Renal cortical epithelial cell (primary cell): ENCODE measurements around the gene YWHAH. TPM values are rescaled to one million over a fixed set of nuclear protein-coding genes. Genes with fewer than 3 reads are reported as not detected.

ENCODE experiments used
- DNase-seq: peaks from one replicate; pipeline ENCODE4 v3.0.0-alpha.2; 2011; ENCODE audit warnings: low read depth
- total RNA-seq: library from RNA; depleted of rRNA; stranded (reverse); fragments of >200 nt; gene quantifications from 2 replicates; pipeline ENCODE4 v1.2.3, GENCODE V29; 2014

Gene YWHAH
- total RNA-seq, 1 donor from 2014 or later, result 138 TPM

GRCh38 chr22:31950226-31950625, 5.9 kb downstream of the YWHAH start:
- DNase-seq, result no peak

DNA sequence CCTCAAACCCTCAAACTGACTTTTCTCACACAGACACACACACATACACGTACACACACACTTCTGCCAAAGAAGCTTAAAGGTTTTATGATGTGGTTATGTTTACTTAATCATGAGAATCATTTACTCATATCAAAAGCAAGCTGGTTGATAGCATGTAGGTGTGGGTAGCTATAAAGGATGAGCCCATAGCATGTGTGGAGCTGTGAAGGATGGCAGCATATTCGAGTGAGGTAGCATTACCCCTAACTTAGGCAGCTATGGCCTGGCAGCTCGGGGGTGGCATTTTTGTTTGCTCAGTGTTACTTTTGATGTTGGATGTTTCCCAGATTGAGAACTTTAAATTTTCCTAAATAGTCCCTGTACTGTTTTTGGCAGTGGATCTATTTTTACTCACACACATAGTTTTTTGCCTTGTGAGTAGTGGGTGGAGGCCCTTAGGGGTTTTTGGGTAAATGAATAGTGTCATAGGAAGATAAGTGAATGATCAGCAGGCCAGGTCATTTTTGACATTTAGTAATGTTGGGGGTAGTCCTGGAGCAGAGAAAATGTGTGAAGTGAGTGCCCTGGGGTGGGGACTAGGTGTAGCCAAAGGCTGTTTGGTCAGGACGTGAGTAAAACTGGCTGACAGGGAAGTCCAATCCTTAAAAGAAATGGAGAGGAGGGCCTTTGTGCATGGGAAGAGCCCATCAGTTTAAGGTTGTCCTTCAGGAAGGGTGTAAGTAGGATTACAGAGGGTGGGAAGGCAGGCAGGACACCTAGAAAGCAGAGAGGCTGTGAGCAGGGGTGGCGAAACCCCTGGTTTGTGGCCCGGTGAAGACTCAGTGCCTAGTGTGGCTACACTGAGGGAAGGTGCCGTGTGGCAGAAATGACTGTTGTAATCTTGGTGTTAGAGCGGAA, 7.1 kb downstream of the YWHAH start:
- no peak for DNase-seq

- DNase-seq, result no peak
Measured at GRCh38 chr22:31952094-31952401, 7.7 kb downstream of the YWHAH start.

- peak; percentile 84 for DNase-seq
Measured at GRCh38 chr22:31952472-31952871, 8.1 kb downstream of the YWHAH start.

- DNase-seq, result no peak
Measured at GRCh38 chr22:31953261-31953660, 8.9 kb downstream of the YWHAH start.

DNA sequence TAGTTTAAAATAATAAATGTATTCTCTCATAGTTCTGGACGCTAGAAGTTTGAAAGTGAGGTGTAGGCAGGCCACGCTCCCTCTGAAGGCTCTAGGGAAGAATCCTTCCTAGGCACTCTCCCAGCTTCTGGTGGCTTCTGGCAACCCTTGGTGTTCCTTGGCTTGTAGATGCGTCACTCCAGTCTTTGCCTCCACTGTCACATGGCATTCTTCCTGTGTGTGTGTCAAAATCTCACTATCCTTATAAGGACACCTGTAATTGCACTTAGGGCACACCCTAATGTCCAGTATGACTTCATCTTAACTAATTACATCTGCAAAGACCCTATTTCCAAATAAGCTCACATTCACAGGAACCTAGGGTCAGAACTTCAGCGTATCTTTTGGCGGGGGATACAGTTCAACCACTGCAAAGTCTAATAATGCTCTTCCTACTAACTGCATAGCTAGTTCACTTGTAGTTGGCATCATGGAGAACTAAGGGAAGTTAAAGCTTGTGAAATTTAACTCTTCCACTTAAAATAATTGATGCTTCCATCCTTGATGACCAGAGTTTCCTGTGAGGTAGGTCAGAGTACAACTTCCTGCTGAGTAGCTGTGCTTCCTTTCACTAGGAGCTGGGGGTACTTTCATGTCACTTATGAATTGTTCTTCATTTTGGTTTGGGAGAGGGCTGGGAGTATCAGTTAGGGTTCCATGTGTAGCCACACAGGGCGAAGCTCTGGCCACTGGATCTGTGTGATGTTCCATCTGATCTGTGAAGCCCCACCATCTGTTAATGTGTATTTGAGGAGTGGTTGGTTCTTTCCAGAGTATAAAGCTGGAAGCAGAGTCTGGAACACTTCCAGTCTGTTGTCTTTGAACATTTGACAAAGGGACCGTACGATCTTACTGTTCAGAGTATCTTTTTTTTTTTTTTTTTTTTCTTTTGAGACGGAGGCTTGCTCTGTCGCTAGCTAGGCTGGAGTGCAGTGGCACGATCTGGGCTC, 10.5 kb downstream of the YWHAH start:
- DNase-seq, result no peak

- DNase-seq, result no peak
Measured at GRCh38 chr22:31956360-31956759, 12.0 kb downstream of the YWHAH start.

DNA sequence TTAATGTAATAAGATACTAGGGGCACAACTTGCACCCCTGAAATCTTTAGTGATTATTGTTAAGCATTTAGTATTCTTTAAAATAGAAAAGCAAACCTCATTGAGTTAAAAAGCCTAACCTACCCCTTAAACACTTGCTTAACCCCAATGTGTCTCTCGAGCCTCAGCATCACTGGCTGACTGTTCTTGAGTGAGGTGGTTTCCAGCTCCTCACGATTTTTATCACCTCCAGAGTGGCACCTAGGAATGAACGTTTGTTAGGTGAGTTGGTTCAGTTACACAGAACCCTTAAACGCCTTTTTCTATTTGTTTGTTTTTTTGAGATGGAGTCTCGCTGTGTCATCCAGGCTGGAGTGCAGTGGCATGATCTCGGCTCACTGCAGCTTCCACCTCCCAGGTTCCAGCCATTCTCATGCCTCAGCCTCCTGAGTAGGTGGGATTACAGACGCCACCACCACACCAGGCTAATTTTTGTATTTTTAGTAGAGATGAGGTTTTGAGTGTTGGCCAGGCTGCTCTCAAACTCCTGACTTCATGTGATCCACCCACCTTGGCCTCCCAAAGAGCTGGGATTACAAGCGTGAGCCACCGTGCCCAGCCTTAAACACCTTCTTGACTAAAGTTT, 13.7 kb downstream of the YWHAH start:
- no peak for DNase-seq

DNA sequence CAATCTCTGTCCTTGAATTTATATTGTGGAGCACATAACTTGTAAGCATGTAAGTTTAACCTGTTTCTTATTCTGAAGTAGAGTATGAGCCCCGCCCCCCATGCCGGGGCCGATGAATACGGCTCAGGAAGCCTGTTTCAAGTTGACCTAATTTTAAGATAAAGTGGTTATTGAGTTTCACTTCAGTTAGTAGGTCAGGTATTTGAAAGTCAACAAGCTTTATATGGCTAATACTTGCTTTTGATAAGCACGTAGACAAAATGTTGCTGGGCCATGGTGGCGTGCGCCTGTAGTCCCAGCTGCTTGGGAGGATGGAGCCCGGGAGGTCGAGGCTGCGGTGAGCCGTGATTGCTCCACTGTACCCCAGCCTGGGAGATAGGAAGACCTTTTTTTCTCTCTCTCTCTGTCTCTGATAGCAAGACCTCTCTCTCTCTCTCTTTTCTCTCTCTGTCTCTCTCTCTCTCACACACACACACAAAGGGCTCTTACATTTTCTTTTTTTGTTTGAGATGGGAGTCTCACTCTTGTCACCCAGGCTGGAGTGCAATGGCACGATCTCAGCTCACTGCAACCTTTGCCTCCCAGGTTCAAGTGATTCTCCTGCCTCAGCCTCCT, 14.4 kb downstream of the YWHAH start:
- DNase-seq, result no peak

GRCh38 chr22:31960767-31961166, 16.4 kb downstream of the YWHAH start:
- DNase-seq, result no peak

DNA sequence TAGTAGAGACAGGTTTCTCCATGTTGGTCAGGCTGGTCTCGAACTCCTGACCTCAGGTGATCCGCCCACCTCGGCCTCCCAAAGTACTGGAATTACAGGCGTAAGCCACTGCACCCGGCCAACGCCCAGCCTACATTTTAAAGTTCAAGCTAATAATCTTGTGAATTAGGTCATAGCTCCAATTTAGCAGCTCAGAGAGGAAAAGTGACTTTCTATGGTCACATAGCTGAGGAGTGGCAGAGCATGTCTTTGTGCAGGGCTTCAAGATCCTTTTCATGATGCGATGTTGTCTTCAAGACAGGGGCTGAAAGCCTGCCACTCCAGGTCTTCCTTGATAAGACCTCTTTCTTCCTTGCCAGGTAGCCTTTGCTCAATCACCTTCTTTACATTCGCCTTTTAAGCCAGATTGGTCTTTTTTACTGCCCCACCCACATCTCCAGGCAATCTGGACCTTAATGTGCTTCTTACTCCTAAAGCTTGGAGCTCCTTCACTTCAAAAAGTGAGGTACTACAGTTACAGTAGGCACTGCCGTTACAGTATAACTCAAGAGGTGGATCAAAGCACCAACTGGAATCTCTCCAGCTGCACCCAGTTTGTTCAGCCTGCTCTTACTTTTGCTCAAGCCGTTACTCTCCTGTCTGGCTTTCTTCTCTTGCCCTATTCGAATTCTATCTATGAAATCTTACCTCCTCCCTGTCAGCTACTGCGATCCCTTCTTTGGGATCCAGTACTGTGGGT, 18.2 kb downstream of the YWHAH start:
- no peak for DNase-seq

- DNase-seq, result no peak
Measured at GRCh38 chr22:31968022-31968421, 23.7 kb downstream of the YWHAH start.

DNA sequence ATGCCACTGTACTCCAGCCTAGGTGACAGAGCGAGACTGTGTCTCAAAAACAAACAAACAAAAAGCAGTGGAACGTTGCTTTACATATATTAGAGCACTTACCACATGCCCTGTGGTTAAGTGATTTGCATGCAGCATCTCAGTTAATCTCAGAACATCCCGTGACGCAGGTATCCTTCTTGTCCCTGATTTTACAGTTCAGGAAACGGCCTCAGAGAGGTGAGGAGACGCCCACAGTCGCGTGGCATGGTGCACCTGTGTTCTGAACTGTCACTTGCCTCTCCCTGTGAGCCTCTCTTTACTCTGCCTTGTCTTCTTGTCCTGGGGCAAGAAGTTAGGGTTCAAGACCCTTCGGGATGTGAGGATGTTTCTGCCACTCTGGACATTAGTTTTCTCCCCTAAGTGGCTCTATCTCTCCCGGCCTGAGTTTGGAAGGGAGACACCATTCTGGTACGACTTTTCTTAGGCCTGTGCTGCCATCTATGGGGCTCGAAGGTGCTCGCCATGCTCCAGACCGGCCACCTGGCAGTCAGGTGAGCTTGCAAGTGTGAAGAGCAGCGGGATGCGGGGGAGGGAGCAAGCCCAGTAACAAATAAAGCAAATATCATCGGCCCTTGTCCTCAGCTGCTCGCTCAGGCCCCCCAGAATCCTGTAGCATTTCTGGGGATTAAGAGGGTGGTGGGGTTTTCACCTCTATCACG, 25.6 kb downstream of the YWHAH start:
- peak; percentile 69 for DNase-seq

DNA sequence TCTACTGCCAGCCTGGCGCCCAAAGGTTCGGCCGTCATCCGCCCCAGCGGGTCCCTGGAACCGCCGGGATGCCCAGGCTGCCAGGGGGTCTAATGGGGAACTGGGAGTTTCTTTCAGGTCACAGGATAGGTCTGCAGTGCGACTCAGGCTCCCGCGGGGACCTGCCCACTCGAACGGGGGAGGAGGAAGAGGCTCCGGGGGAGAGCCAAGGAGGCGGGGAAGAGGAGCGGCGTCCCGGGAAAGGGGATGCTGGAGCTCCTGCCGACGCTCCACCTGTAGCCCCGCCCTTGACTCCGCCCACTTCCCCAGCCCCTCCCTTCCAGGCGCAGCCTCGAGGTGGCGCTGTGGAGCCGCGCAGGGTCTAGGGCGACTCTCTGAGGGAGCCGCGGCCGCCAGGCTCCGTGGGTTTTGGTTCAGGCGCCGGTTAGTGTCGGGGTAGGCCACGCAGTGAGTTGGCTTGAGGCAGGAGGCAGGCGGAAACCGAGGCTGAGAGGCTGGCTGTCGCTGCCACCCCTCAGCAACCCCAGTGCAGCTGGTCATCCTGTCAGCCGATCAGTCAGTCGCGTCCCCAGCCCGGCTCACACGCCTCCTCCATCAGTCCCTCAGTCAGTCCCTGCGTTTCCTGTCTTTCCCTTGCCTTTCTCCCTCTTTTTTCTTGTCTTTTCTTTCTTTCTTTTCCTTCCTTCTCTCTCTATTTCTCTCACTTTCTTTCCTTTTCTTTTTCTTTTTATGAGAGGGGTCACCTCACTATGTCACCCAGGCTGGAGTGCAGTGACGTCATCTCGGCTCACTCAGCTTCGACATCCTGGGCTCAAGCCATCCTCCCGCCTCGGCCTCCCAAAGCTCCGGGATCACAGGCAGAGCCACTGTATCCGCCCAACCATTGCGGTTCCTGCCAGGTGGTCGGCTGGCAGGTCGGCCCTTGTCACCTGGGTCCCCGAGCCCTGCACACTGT, 26.4 kb downstream of the YWHAH start:
- DNase-seq, result peak; percentile 49

GRCh38 chr22:31972180-31972579, 27.8 kb downstream of the YWHAH start:
- DNase-seq, result no peak

DNA sequence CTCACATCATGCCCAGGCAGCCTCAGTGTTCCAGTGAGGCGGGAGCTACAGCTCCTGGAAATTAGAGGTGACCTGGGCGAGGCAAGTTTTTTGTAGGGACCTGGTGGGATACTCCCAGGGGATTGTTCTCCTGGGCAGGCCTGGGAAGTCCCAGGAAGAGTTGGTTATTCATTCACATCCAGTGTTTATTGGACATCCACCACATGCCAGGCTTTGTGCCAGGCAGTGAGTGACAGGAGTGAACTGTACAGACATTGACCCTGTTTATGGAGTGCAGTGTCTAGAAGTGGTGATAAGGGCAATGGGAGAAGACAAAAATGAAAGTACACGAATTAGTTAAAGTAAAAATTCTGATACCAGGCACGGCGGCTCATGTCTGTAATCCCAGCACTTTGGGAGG, 29.4 kb downstream of the YWHAH start:
- DNase-seq, result peak; percentile 85

DNA sequence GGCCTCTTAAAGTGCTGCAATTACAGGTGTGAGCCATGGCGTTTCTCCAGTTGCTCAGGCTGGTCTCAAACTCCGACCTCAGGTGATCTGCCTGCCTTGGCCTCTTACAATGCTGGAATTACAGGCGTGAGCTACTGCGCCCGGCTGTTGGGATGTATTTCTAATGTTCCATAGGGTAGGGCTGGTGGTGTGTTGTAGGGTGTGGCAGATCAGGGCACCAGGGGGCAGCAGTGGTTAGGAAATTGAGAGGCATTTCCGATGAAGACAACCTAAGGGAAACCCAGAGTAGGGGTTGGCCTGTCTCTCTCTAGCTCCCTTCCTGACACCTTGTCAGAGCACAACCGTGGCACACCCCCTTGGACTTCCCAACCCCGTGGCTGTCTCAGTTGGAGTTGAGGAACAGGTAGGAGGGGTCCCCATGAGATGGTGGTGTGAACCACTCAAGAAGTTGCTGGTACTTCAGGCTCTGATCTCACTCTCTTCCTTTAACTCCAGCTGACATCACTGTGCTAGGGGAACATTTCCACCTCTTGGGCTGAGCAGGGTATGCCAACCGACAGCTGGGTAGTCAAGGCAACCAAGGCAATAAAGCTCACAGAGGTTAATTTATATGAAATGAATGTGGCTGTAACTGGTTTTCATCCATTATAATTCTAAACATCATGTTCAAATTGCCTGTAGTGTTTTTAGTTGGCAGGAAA, 33.0 kb downstream of the YWHAH start:
- peak; percentile 56 for DNase-seq

GRCh38 chr22:31977939-31978338, 33.6 kb downstream of the YWHAH start:
- DNase-seq, result no peak

DNA sequence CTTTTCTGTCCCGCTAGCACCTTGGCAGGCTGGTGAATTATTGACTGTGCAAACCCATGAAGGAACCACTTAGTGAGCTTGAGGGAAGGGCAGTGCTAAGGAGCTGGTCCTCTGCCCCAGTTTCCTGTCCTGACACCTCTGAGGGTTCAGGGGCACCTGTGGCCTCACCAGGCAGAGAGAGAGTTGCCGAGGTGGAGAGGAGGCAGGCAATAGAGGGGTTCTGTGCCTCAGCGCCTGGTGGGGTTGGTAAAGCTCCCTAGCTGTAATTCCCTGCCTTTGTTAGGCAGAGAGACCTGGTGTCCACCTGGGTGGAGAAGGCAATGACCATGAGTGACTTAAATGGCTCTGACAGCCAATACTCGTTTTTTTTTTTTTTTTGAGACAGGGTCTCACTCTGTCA, 36.3 kb downstream of the YWHAH start:
- no peak for DNase-seq
